ENCODE data around the gene PRRT4.
A peak's percentile ranks its signal among the peaks of the same experiment; 100 is the strongest.

Gene PRRT4

DNA sequence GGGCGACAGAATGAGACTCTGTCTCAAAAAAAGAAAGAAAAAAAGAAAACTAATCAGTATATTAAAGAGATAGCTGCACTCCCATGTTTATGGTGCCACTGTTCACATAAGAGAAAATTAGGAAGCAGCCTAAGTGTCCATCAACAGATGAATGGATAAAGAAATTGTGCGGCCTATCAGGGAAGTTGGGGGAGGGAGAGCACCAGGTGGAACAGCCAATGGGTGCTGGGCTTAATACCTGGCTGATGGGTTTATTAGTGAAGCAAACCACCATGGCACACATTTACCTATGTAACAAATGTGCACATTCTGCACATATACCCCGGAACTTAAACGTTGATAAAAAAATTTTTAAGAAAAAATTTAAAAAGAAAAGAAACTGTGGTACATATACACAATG lies 9.0 kb upstream of the PRRT4 start:
- DNase-seq, result no peak

- DNase-seq, result no peak
Observed at GRCh38 chr7:128366986-128367385, 5.5 kb upstream of the PRRT4 start.

DNA sequence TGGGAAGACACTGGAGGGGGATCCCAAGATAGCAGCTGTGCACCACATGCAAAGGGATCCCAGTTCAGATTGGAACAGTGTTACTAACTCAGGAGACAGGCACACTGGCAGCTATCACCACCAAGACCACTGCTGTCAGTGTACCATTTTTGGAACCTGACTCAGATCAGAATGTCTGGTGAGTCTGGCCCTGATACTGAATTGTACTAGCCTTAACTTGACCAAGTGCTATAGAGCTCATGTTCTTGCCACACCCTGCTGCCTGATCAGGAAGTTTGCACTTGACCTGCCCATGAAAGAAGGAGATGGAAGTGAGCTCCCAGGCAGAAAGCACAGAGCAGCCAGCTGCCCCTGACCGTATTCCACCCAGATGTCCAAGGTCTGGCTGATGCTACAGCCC lies 4.8 kb upstream of the PRRT4 start:
- no peak for DNase-seq

DNA sequence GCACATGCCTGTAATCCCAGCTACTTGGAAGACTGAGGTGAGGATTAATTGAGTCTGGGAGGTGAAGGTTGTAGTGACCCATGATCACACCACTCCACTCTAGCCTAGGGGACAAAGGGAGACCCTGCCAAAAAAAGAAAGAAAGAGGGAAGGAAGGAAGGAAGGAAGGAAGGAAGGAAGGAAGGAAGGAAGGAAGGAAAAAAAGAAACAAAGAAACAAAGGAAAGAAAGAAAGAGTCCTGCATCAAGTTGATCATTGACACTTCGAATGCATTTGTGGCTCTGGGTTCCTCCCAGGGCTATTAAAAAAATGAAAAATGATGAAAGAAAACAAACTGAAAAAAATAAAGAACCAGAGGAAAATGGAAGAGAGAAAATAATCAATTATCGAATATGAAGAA lies 3.9 kb upstream of the PRRT4 start:
- no peak for DNase-seq

- DNase-seq, result no peak
Observed at GRCh38 chr7:128364166-128364870, 2.8 kb upstream of the PRRT4 start.

- DNase-seq, result no peak
Observed at GRCh38 chr7:128363261-128363721, 1.8 kb upstream of the PRRT4 start.

- DNase-seq, result no peak
Observed at GRCh38 chr7:128362670-128363069, 1.2 kb upstream of the PRRT4 start.

DNA sequence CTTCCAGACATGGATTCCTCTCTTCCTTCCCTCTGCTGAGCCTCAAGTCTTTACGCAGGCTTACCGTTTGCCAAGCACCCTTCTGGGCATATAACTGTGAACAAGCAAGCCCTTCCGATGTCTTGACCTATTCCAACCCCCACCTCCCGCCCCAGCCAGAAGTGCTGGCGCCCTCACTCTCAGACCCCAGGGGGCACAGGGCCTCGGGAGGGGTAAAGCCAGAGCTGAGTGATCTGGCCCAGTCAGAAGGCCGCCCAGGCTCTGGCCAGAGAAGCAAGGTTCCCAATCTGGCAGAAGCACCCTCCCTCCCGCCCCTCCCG lies 1.2 kb downstream of the PRRT4 start:
- DNase-seq, result no peak

DNA sequence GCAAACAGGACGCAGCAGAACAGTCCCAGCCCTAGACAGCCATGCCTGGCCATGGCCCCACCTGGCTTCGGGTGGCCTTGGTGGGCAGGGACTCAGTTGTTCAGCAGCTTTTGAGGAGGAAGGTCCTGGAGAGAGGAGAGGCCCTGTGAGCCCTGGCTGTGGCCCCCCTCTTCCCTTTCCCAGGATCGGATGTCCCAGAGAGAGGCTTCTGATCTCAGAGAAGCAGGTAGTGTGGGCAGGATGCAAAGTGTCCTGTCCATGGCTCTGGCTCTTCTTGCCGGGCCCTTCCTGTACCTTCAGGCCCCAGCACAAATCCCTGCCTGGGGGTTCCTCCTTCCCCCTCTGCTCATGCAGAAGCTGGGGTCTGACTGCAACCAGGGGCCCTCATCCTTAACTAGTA lies 1.6 kb downstream of the PRRT4 start:
- DNase-seq, result no peak

GRCh38 chr7:128359336-128359735 lies 2.2 kb downstream of the PRRT4 start:
- no peak for DNase-seq

- no peak for DNase-seq
Observed at GRCh38 chr7:128358233-128358632, 3.3 kb downstream of the PRRT4 start.

GRCh38 chr7:128357217-128357613 lies 4.3 kb downstream of the PRRT4 start:
- no peak for DNase-seq

DNA sequence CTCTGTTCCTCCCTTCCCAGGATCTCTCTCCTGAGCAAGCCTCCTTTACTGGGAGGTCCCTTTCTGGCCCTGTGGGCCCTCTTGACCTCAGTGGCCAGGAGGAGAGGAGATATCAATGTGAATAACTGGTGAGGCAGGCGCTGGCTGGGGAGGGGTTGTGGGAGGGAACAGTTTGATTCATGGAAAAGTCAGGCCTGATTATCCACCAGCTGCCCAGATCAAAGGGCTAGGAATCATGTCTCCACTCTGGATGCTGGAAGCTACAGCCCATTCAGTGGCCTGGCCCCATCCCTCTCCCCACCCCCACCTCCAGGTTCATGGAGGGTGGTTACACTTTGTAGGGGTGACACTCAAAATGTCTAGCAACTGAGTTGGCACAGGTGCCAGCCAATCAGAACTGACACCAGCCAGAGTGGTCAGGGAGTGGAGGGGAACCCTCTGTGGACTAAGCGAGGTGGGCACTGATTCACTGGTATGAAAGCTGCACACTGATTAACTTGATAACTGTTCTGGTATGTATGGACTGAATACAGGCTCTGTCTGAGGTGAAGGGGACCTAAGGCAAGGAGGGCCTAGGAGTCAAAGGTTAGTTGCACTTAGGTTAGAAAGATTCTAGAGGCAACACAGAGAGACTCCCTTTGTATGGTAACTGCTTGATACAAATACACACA lies 4.8 kb downstream of the PRRT4 start:
- no peak for DNase-seq

DNA sequence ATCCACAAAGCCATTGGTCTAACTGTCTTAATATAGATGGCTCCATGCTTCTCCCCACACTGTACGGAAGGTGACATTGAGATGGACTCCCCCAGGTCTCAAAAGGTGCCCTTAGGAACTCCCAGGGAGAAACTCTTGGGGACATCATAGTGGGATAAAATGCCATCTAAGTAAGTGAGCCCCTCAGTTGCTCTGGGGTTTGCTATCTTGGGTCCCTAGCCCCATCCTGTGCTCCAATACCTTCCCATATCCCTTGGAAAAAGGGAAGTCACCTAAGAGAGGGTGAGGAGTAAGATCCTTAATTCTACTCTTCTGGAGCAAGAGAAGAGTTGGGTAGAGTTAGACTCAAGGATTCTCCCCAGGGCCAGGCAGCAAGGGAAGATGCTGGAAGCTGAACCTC lies 7.9 kb downstream of the PRRT4 start:
- DNase-seq, result no peak

- DNase-seq, result no peak
Observed at GRCh38 chr7:128353189-128353588, 8.3 kb downstream of the PRRT4 start.

GRCh38 chr7:128352636-128353035 lies 8.9 kb downstream of the PRRT4 start:
- DNase-seq, result no peak

DNA sequence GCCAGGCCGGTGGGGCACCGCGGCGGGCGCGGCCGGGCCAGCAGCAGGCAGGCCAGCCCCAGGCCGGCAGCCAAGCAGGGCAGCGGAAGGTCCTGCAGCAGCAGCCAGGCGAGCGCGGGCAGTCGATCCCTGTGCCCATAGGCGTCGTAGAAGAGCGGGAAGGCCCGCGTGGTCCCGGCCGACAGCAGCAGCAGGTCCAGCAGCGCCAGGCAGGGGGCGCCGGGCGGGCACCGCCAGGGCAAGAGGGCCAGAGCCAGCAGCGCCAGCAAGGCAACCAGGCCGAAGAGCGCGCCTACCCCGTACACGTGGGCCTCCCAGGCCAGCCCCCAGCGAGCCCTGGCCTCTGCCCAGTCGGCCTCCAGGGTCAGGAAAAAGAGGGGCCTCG lies 9.3 kb downstream of the PRRT4 start:
- peak; percentile 50 to 69 for DNase-seq

DNA sequence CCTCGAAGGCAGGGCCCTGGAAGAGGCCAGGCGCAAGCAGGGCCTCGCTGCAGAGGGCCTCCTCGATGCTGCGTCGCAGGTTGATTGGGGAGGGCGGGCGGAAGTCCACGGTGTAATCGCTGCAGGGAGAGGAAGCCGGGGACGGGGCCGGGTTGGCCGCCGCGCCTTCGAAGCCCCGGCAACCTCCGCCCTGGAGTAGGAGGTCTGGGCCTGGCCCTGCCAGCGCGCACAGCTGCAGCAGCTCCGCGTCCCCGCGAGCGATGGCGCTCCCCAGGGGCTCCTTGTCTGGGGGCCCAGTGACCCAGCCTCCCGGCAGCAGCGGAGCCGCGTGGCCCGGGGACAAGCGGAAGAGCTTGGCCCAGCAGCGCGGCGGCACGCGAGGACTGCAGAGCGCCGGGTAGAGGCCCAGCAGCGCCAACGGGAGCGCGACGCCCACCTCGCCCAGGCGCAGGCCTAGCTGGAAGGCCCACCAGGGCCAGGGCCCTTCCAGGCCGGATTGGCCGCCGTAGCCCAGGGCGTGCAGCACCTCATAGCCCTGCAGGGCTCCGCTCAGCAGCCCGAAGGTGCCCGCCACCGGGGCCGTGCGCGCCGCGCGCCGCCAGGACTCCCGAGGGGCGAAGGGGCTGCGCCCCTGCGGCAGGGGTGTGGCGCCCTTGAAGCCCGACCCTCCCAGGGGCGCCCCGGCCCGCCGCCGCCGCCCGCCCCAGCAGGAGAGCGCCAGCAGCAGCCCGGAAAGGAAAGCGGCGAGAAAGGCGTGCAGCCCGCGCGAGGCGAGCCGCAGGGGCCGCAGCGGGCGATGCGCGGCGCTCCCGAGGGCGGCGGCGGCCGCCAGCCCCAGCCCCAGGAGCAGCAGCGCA lies 10.0 kb downstream of the PRRT4 start:
- peak in 1 of 2 experiments; percentile 43 for DNase-seq

- no peak for DNase-seq
Observed at GRCh38 chr7:128350708-128351295, 10.7 kb downstream of the PRRT4 start.

GRCh38 chr7:128349466-128349825 lies 12.0 kb downstream of the PRRT4 start:
- no peak for DNase-seq

DNA sequence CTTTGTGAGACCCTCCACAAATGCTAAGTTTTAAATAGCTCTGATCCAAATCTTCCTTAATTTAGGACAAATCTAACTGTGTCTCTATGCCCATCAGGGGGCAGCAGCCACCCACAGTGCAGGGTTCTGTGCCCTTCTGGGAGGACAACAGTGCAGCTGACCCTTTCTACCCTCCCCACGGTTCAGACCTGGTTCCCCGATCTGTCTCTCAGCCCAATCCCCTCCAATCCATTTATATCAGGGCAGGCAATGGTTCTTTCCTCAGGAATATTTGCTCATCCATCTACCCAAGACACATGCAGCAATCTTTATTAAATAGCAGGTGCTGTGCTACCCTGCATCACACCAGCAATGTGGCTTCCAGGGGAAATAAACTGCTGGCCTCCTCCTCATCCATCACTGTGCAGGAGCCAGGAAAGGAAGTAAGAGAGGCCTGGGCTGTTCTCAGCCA lies 13.8 kb downstream of the PRRT4 start:
- DNase-seq, result peak; percentile 71

- DNase-seq, result no peak
Observed at GRCh38 chr7:128344431-128344774, 17.1 kb downstream of the PRRT4 start.

DNA sequence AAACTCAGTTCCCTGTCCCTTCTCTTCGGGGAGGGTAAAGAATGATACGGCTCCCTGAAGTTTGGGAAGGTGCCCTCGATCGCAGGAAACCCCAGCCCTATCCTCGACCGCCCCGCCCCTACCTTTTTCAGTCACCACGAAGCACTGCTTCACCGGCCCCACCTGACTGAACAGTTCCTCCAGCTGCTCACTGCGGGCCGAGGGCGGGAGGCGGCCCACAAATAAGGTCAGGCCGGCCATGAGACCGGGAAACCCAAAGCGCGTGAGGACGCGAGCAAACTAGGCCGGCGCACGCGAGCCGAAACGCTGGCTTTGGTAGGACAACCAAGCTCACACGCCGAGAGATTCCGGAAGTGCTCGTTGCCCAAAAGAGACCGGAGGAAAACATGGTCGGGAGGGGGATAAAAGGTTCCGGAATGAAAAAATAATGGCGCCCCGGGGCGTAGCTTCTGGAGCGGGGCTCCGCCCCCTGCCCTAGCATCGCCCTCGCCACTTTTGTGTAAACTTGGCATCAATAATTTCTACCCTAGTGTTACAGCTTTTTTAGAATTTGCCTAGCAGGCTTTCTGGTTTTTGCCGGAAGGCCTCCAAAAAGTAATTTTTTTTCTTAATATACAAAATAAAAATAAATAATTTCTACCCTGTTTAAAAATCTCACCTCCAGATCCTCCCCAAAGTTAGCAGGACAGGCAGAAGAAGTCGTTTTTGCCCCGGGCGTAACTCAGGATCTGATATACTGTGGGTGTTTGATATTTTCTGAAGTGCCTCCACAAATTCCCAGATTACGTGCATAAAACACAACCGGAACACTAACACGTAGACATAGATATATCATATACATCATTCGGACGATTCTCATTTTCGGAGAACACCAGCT lies 17.7 kb downstream of the PRRT4 start, which contains the start of gene RBM28:
Gene RBM28, minus strand, starts transcription at position 355 of the 877 bp plus-strand sequence. Its CDS starts 115 bp downstream, at position 240.
- DNase-seq, result peak; percentile 92

Data from activated T-cell treated with anti-CD3 and anti-CD28 coated beads, Interleukin-2, amount 50 U/mL, for 48 hours (primary cell).